SJSA1 (cell line): ENCODE measurements around the gene LRPAP1. TPM values are rescaled to one million over a fixed set of nuclear protein-coding genes. Genes with fewer than 3 reads are reported as not detected.
"Not testable (repeated sequence)": the region's sequence is repeated elsewhere in the genome, so short reads cannot be mapped to it uniquely, and the experiment has no call there.

Experiments used
- DNase-seq, 2 experiments: peaks; one replicate each; pipeline ENCODE4 v3.0.0-alpha.2; 2015 to 2020; ENCODE audit warnings: low spot score in 2 of 2, low read depth in 1 of 2
- H3K27ac ChIP-seq: fragments of 250-450 bp; sonication (Bioruptor Pico); 2 replicates; pipeline ENCODE4 v1.5.1; 2020; ENCODE audit warnings: mild to moderate bottlenecking, moderate library complexity
- H3K27me3 ChIP-seq: fragments of 250-450 bp; sonication (Bioruptor Pico); replicated peaks from 2 replicates; pipeline ENCODE4 v1.5.1; 2020; ENCODE audit warnings: mild to moderate bottlenecking, moderate library complexity
- H3K36me3 ChIP-seq: fragments of 250-450 bp; sonication (Bioruptor Pico); 2 replicates; pipeline ENCODE4 v1.5.1; 2020; ENCODE audit warnings: mild to moderate bottlenecking
- H3K4me1 ChIP-seq: fragments of 250-450 bp; sonication (Bioruptor Pico); replicated peaks from 2 replicates; pipeline ENCODE4 v1.6.1; 2021; ENCODE audit warnings: mild to moderate bottlenecking
- H3K4me3 ChIP-seq: fragments of 250-450 bp; sonication (Bioruptor Pico); 2 replicates; pipeline ENCODE4 v1.5.1; 2020; ENCODE audit warnings: mild to moderate bottlenecking
- H3K9me3 ChIP-seq: fragments of 250-450 bp; sonication (Bioruptor Pico); replicated peaks from 2 replicates; pipeline ENCODE4 v1.5.1; 2020; ENCODE audit warnings: mild to moderate bottlenecking
- total RNA-seq: library from RNA; depleted of rRNA; stranded (reverse); fragments of >200 nt; shearing (Covaris generic); gene quantifications from 2 replicates; pipeline ENCODE4 v1.2.3, GENCODE V29; 2014

Gene LRPAP1
- total RNA-seq, 1 experiment from 2014 or later: 148 TPM

- DNase-seq: no peak
Measured at GRCh38 chr4:3514806-3515501, 17.3 kb downstream of the LRPAP1 start.

DNA sequence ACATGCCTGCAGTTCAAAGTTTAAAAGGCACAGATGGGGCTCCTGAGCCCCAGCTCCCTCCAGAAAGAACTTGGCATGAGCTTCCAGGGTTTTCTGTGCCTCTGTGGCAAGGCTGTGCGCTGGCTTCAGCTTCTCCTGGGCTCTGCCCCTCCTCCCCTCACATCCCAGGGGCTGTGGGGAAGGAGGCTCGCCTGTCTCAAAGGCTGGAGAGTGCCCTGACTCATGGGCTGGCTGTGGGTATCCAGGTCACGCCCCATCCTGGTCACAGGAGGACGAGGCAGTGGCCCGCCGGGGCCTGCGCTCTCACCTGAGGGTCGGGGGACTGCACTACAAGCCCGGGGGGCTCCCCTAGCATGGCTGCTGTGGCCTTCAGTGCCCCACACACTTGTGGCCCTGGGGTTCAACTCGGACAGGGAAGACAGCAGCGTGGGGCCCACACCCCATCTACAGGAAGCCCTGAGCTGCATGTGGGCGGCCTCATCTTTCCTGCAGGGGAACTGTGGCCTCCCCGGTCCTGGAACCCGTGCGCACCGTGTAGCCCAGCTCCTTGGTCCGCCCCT, 17.9 kb downstream of the LRPAP1 start:
- H3K9me3 ChIP-seq: no peaks in the 10 kb centered on the region
- H3K27ac ChIP-seq: no peak overlapping the region
- H3K4me1 ChIP-seq: no peaks in the 10 kb centered on the region
- no peak overlapping the region for H3K4me3 ChIP-seq
- DNase-seq: no peak
- H3K27me3 ChIP-seq: no peaks in the 10 kb centered on the region
- 0 out of 2 replicates have a peak, but pooled peaks cover 4% of the 10 kb centered on the region for H3K36me3 ChIP-seq

More at GRCh38 chr4:3514806-3515501, 17.3 kb downstream of the LRPAP1 start:
- no peaks in the 10 kb centered on the region for H3K9me3 ChIP-seq
- H3K36me3 ChIP-seq: 0 out of 2 replicates have a peak, but pooled peaks cover 4% of the 10 kb centered on the region
- H3K27ac ChIP-seq: no peak overlapping the region
- H3K27me3 ChIP-seq: no peaks in the 10 kb centered on the region
- H3K4me1 ChIP-seq: no peaks in the 10 kb centered on the region
- no peak overlapping the region for H3K4me3 ChIP-seq

DNA sequence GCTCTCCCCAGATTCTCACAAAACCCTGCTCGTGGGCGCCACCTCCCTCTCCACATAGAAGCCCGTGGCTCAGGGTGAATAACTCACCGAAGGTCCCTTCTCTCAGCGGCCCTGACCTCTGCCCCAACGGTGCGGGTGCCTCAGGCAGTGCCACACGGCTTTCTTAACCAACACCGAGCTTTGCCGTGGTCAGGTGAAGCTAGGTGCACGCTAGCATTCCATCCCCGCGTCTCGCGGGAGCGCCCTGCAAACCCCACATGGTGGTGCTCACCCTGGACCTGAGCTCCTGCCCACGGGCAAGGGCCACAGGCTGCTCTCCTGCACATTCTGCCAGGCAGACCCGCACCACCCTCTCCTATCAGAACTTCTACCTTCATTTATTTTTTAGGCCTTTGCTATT, 18.4 kb downstream of the LRPAP1 start:
- H3K9me3 ChIP-seq: no peaks in the 10 kb centered on the region
- 0 out of 2 replicates have a peak, but pooled peaks cover 4% of the 10 kb centered on the region for H3K36me3 ChIP-seq
- no peak for DNase-seq
- no peak overlapping the region for H3K27ac ChIP-seq
- no peaks in the 10 kb centered on the region for H3K4me1 ChIP-seq
- no peaks in the 10 kb centered on the region for H3K27me3 ChIP-seq
- H3K4me3 ChIP-seq: no peak overlapping the region

DNA sequence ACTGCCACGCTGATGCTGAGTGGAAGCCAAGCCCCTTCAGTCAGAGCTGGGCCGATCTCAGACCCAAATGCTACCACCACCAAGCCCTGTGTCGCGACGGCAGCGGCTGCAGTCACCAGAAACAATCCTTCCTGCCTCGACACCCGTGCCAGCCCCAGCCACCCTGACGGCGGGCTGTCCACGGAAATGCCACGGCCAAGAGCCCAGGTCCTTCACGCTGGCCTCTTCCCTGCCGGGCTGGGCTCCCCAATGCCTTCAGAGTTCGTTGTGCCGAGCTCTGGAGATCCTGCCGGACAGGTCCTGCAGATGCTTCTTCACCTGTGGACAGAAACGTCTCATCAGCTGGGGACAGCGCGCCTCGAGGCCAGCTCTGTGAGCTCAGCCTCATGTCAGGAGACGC, 19.5 kb downstream of the LRPAP1 start:
- no peaks in the 10 kb centered on the region for H3K4me1 ChIP-seq
- DNase-seq: no peak
- no peak overlapping the region for H3K4me3 ChIP-seq
- no peaks in the 10 kb centered on the region for H3K27me3 ChIP-seq
- 0 out of 2 replicates have a peak, but pooled peaks cover 4% of the 10 kb centered on the region for H3K36me3 ChIP-seq
- no peak overlapping the region for H3K27ac ChIP-seq
- H3K9me3 ChIP-seq: no peaks in the 10 kb centered on the region

- Histone ChIP-seq H3K4me1 (no peaks in the 10 kb centered on the region), H3K27me3 (no peaks in the 10 kb centered on the region), H3K4me3 (no peak overlapping the region), H3K9me3 (no peaks in the 10 kb centered on the region), H3K27ac (no peak overlapping the region), H3K36me3 (0 out of 2 replicates have a peak, but pooled peaks cover 4% of the 10 kb centered on the region)
- no peak for DNase-seq
Measured at GRCh38 chr4:3512279-3512678, 19.9 kb downstream of the LRPAP1 start.

DNA sequence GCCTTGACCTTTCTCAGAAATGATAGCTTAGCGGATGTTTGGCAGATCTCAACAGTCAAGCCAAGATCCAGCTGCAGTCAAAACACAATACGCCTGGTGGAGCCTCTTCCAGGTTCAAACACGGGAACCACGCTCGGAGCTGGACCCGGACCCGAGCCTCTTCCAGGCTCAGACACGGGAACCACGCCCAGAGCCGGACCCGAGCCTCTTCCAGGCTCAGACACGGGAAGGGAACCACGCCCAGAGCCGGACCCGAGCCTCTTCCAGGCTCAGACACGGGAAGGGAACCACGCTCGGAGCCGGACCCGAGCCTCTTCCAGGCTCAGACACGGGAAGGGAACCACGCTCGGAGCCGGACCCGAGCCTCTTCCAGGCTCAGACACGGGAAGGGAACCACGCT, 20.6 kb downstream of the LRPAP1 start:
- not testable (repeated sequence) for H3K9me3 ChIP-seq, H3K27ac ChIP-seq, H3K27me3 ChIP-seq, H3K4me3 ChIP-seq, H3K4me1 ChIP-seq, H3K36me3 ChIP-seq, DNase-seq

DNA sequence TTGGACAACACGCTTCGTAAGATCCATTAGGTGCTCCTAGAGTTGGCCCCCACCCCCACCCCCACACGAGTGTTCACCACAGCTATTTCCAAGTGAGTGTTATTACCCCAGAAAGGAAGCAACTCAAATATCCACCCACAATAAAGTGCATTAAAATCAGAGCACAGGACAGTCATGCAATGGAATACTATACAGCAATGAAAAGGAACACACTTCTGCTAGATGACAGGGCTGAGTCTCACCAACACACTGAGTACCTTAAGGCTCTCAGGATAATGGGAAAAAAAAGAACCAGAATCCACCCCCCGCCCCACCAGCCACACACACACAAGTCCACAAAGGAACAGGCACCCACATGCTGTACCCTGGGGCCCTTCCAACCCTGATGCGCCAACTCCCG, 21.0 kb downstream of the LRPAP1 start:
- Histone ChIP-seq H3K27ac (no peak overlapping the region), H3K36me3 (no peaks in the 10 kb centered on the region), H3K9me3 (no peaks in the 10 kb centered on the region), H3K27me3 (no peaks in the 10 kb centered on the region), H3K4me1 (no peaks in the 10 kb centered on the region), H3K4me3 (no peak overlapping the region)
- no peak for DNase-seq

DNA sequence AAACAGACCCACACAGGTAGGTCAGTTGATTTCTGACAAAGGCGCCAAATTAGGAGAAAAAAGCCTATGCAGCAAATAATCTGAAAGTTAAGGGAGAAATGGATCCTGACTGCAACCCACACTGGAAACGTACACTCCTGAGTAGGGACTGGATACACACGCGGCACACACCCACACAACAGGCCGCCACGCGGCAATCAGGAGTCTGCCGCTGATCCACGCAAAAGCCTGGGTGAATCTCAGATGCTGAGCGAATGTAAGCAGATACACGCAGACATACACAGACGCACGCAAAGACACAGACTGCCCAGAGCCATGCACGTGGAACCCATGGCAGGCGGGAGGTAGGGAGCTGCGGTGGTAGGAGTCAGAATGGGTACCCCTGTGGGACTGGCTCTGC, 21.7 kb downstream of the LRPAP1 start:
- DNase-seq: no peak
- Histone ChIP-seq H3K27ac (no peak overlapping the region), H3K9me3 (no peaks in the 10 kb centered on the region), H3K36me3 (no peaks in the 10 kb centered on the region), H3K4me3 (no peak overlapping the region), H3K27me3 (no peaks in the 10 kb centered on the region), H3K4me1 (no peaks in the 10 kb centered on the region)

DNA sequence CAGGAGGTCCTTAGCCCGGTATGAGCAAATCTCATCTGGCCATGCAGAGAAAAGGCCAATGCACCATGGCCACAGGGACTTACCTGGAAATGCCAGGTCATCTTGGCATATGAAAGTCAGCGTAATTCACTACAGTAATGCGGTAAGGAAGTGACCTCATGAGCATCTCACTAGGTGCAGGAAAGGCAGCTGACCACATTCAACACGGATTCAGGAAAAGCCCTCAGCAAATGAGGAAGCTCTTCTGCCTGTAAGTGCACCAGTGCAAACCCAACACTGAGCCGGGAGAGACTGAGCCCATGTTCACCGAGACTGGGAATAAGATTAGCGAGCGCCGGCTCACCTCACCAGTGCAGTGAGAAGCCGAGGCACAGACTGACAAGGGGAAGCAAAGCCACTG, 23.7 kb downstream of the LRPAP1 start:
- no peaks in the 10 kb centered on the region for H3K36me3 ChIP-seq
- H3K9me3 ChIP-seq: no peaks in the 10 kb centered on the region
- H3K4me1 ChIP-seq: no peaks in the 10 kb centered on the region
- no peak overlapping the region for H3K27ac ChIP-seq
- no peak for DNase-seq
- no peaks in the 10 kb centered on the region for H3K27me3 ChIP-seq
- H3K4me3 ChIP-seq: no peak overlapping the region

DNA sequence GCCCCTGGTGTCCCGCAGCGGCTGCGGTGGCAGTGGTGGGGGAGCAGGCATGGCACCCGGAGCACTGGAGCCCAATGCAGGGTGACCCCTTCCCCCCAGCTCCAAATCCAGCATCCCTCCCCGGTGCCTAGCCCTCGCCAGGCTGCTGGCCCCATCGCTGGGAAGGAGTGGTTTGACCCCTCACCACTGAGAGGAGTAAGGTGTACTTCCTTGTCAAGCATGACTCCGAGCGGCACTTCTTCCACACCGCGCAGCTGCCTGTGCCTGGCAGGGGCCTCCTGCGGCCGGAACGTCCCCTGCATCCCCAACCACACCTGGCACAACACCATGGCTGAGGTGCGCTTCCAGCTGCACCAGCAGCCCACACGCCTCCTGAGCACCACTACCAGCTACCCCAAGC, 27.0 kb downstream of the LRPAP1 start:
- Histone ChIP-seq H3K4me1 (no peaks in the 10 kb centered on the region), H3K36me3 (no peaks in the 10 kb centered on the region), H3K4me3 (no peak overlapping the region), H3K9me3 (no peaks in the 10 kb centered on the region), H3K27me3 (no peaks in the 10 kb centered on the region), H3K27ac (no peak overlapping the region)
- DNase-seq: no peak

GRCh38 chr4:3502941-3503936, 29.0 kb downstream of the LRPAP1 start:
- no peak overlapping the region for H3K27ac ChIP-seq
- no peaks in the 10 kb centered on the region for H3K27me3 ChIP-seq
- no peak overlapping the region for H3K4me3 ChIP-seq
- H3K4me1 ChIP-seq: no peaks in the 10 kb centered on the region
- H3K36me3 ChIP-seq: no peaks in the 10 kb centered on the region
- H3K9me3 ChIP-seq: no peaks in the 10 kb centered on the region
- no peak for DNase-seq

GRCh38 chr4:3501825-3502425, 30.3 kb downstream of the LRPAP1 start:
- Histone ChIP-seq H3K4me3 (no peak overlapping the region), H3K36me3 (no peaks in the 10 kb centered on the region), H3K9me3 (no peaks in the 10 kb centered on the region), H3K4me1 (no peaks in the 10 kb centered on the region), H3K27ac (no peak overlapping the region), H3K27me3 (no peaks in the 10 kb centered on the region)
- DNase-seq: no peak

- no peak overlapping the region for H3K27ac ChIP-seq
Measured at GRCh38 chr4:3501126-3501824, 30.9 kb downstream of the LRPAP1 start.

More at GRCh38 chr4:3501126-3501824, 30.9 kb downstream of the LRPAP1 start:
- H3K9me3 ChIP-seq: no peaks in the 10 kb centered on the region
- H3K27me3 ChIP-seq: no peaks in the 10 kb centered on the region
- no peak overlapping the region for H3K4me3 ChIP-seq
- no peaks in the 10 kb centered on the region for H3K36me3 ChIP-seq
- DNase-seq: no peak
- no peaks in the 10 kb centered on the region for H3K4me1 ChIP-seq
